Neural cell (in vitro differentiated cells): ENCODE measurements around the gene PCCA. TPM values are rescaled to one million over a fixed set of nuclear protein-coding genes. Genes with fewer than 3 reads are reported as not detected.

Experiments
- H2AFZ ChIP-seq: fragments of 200-600, 300-800 bp; sonication (generic), shearing (Covaris generic); 2 replicates; pipeline ENCODE4 v1.6.0; 2014; ENCODE audit warnings: low read depth, mild to moderate bottlenecking, antibody characterized with exemption, low read length, moderate library complexity
- H3F3A ChIP-seq: fragments of 200-600 bp; shearing (Covaris generic); 2 replicates; pipeline ENCODE4 v1.6.1; 2016; ENCODE audit warnings: mild to moderate bottlenecking, moderate library complexity, mixed read lengths, antibody characterized with exemption, low read length; ENCODE audit not compliant: insufficient read depth, poor library complexity, severe bottlenecking
- H3K27ac ChIP-seq: fragments of 200-600, 300-800 bp; sonication (generic), shearing (Covaris generic); 2 replicates; pipeline ENCODE4 v1.5.1; 2014; ENCODE audit warnings: mild to moderate bottlenecking, low read length, moderate library complexity
- H3K27me3 ChIP-seq: fragments of 300-800, 200-600 bp; sonication (generic), shearing (Covaris generic); 2 replicates; pipeline ENCODE4 v1.6.0; 2014; ENCODE audit warnings: mild to moderate bottlenecking, low read depth, low read length, moderate library complexity; ENCODE audit not compliant: insufficient read depth
- H3K36me3 ChIP-seq: fragments of 300-800, 200-600 bp; sonication (generic), shearing (Covaris generic); 2 replicates; pipeline ENCODE4 v1.5.1; 2014; ENCODE audit warnings: mild to moderate bottlenecking, antibody characterized with exemption, low read length, moderate library complexity; ENCODE audit not compliant: insufficient read depth
- H3K4me2 ChIP-seq: fragments of 300-800, 200-600 bp; sonication (generic), shearing (Covaris generic); 2 replicates; pipeline ENCODE4 v1.6.0; 2014; ENCODE audit warnings: mild to moderate bottlenecking, low read length
- H3K4me3 ChIP-seq: fragments of 300-800, 200-600 bp; sonication (generic), shearing (Covaris generic); 2 replicates; pipeline ENCODE4 v1.5.1; 2014; ENCODE audit warnings: mild to moderate bottlenecking, low read length, moderate library complexity
- H3K79me2 ChIP-seq: fragments of 200-600 bp; shearing (Covaris generic); replicated peaks from 2 replicates; pipeline ENCODE4 v1.6.0; 2014; ENCODE audit warnings: mild to moderate bottlenecking, low read length, moderate library complexity; ENCODE audit not compliant: insufficient read depth
- H3K9ac ChIP-seq: fragments of 300-800, 200-600 bp; sonication (generic), shearing (Covaris generic); 2 replicates; pipeline ENCODE4 v1.6.1; 2016; ENCODE audit warnings: mild to moderate bottlenecking, low read length, mixed read lengths
- H3K9me2 ChIP-seq: fragments of 200-600 bp; shearing (Covaris generic); 2 replicates; pipeline ENCODE4 v1.6.1; 2016; ENCODE audit warnings: mild to moderate bottlenecking, low read length, mixed read lengths; ENCODE audit not compliant: insufficient read depth
- H3K9me3 ChIP-seq: fragments of 200-600, 300-800 bp; sonication (generic), shearing (Covaris generic); 2 replicates; pipeline ENCODE4 v1.6.1; 2016; ENCODE audit warnings: mild to moderate bottlenecking, mixed run types, low read length, moderate library complexity, mixed read lengths
- H4K20me1 ChIP-seq: fragments of 200-600 bp; shearing (Covaris generic); 2 replicates; pipeline ENCODE4 v1.6.1; 2016; ENCODE audit warnings: mild to moderate bottlenecking, mixed run types; ENCODE audit not compliant: insufficient read depth
- EP300 ChIP-seq: fragments of 450-650 bp; conservative IDR thresholded peaks from 2 replicates; pipeline ENCODE4 v1.6.1; 2014; ENCODE audit warnings: antibody characterized with exemption, mild to moderate bottlenecking, moderate library complexity; ENCODE audit not compliant: poor library complexity, severe bottlenecking
- EZH2 ChIP-seq: fragments of 200-600, 300-800 bp; shearing (Covaris generic), sonication (generic); IDR thresholded peaks from 2 replicates; pipeline ENCODE4 v1.6.1; 2014; ENCODE audit warnings: antibody characterized with exemption, low read length, borderline replicate concordance, mild to moderate bottlenecking; ENCODE audit not compliant: insufficient read depth, poor library complexity, severe bottlenecking
- MXI1 ChIP-seq: fragments of 450-650 bp; conservative IDR thresholded peaks from 2 replicates; pipeline ENCODE4 v1.6.1; 2014; ENCODE audit warnings: antibody characterized with exemption, mild to moderate bottlenecking; ENCODE audit not compliant: poor library complexity, severe bottlenecking
- POLR2AphosphoS5 ChIP-seq: IDR thresholded peaks from 2 replicates; pipeline ENCODE4 v1.6.1; 2012
- RAD21 ChIP-seq: fragments of 450-650 bp; conservative IDR thresholded peaks from 2 replicates; pipeline ENCODE4 v1.6.1; 2014; ENCODE audit warnings: antibody characterized with exemption, mild to moderate bottlenecking, moderate library complexity
- SMC3 ChIP-seq: fragments of 450-650 bp; conservative IDR thresholded peaks from 2 replicates; pipeline ENCODE4 v1.6.1; 2014; ENCODE audit warnings: antibody characterized with exemption, mild to moderate bottlenecking, moderate library complexity; ENCODE audit not compliant: poor library complexity
- TAF1 ChIP-seq: IDR thresholded peaks from 2 replicates; pipeline ENCODE4 v1.6.1; 2012; ENCODE audit warnings: low read depth
- polyA plus RNA-seq: library from polyadenylated mRNA; depleted of rRNA; stranded (reverse); fragments of >200 nt; gene quantifications from 2 replicates; pipeline ENCODE4 v1.2.3, GENCODE V29; 2014
- TF ChIP-seq, protein P1 (sequence below): fragments of 450-650 bp; IDR thresholded peaks from 2 replicates; pipeline ENCODE4 v1.5.1; 2014; ENCODE audit warnings: antibody characterized with exemption, mild to moderate bottlenecking, moderate library complexity; ENCODE audit not compliant: poor library complexity, severe bottlenecking
- TF ChIP-seq, protein P2 (sequence below): IDR thresholded peaks from 2 replicates; pipeline ENCODE4 v1.6.1; 2012; ENCODE audit warnings: borderline replicate concordance

The PCCA gene
- polyA plus RNA-seq, 1 donor from 2014 or later: 17.0 TPM

DNA sequence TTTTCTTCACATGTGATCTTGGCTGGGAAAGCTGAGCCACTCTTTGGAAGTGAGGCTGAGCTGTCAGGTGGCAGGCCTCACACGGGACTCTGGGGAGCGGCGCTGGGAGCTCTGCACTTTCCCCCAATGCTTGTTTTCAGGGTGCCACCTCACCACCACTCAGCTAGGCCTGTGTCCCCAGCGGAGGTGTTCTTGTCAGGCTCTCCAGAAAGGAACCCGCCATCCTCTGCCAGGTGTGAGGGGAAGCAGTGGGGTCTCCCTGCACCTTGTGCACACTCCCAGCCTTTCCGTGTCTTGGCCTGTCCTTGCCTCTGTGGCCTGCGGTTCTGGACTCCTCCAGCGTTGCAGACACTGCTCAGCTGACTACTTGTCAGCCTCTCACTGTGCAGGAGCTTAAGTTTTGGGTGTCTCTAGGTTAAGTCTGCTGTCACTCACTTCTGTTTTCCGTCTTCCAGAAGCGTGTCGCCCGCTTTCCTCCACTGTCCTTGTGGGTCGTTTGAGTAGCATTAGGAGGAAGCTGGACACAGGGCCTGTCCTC, 447.8 kb downstream of the PCCA start:
- H3K4me2 ChIP-seq: no peak overlapping the region
- no peaks in the 10 kb centered on the region for H3K36me3 ChIP-seq
- H3K79me2 ChIP-seq: no peaks in the 10 kb centered on the region
- no peaks in the 10 kb centered on the region for H4K20me1 ChIP-seq
- H3K27ac ChIP-seq: no peak overlapping the region
- TF ChIP-seq, protein P1, sequence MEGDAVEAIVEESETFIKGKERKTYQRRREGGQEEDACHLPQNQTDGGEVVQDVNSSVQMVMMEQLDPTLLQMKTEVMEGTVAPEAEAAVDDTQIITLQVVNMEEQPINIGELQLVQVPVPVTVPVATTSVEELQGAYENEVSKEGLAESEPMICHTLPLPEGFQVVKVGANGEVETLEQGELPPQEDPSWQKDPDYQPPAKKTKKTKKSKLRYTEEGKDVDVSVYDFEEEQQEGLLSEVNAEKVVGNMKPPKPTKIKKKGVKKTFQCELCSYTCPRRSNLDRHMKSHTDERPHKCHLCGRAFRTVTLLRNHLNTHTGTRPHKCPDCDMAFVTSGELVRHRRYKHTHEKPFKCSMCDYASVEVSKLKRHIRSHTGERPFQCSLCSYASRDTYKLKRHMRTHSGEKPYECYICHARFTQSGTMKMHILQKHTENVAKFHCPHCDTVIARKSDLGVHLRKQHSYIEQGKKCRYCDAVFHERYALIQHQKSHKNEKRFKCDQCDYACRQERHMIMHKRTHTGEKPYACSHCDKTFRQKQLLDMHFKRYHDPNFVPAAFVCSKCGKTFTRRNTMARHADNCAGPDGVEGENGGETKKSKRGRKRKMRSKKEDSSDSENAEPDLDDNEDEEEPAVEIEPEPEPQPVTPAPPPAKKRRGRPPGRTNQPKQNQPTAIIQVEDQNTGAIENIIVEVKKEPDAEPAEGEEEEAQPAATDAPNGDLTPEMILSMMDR: no peak
- TF ChIP-seq, protein P2, sequence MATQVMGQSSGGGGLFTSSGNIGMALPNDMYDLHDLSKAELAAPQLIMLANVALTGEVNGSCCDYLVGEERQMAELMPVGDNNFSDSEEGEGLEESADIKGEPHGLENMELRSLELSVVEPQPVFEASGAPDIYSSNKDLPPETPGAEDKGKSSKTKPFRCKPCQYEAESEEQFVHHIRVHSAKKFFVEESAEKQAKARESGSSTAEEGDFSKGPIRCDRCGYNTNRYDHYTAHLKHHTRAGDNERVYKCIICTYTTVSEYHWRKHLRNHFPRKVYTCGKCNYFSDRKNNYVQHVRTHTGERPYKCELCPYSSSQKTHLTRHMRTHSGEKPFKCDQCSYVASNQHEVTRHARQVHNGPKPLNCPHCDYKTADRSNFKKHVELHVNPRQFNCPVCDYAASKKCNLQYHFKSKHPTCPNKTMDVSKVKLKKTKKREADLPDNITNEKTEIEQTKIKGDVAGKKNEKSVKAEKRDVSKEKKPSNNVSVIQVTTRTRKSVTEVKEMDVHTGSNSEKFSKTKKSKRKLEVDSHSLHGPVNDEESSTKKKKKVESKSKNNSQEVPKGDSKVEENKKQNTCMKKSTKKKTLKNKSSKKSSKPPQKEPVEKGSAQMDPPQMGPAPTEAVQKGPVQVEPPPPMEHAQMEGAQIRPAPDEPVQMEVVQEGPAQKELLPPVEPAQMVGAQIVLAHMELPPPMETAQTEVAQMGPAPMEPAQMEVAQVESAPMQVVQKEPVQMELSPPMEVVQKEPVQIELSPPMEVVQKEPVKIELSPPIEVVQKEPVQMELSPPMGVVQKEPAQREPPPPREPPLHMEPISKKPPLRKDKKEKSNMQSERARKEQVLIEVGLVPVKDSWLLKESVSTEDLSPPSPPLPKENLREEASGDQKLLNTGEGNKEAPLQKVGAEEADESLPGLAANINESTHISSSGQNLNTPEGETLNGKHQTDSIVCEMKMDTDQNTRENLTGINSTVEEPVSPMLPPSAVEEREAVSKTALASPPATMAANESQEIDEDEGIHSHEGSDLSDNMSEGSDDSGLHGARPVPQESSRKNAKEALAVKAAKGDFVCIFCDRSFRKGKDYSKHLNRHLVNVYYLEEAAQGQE: no peak
- TF ChIP-seq RAD21: no peak
- no peak for TF ChIP-seq TAF1
- no peak for TF ChIP-seq MXI1
- no peak for TF ChIP-seq EP300
- no peak for TF ChIP-seq POLR2AphosphoS5
- TF ChIP-seq EZH2: no peak
- TF ChIP-seq SMC3: no peak
- no peak overlapping the region for H3K9ac ChIP-seq
- no peaks in the 10 kb centered on the region for H3K27me3 ChIP-seq
- H3K4me3 ChIP-seq: no peak overlapping the region
- H3K9me2 ChIP-seq: no peaks in the 10 kb centered on the region
- no peak overlapping the region for H2AFZ ChIP-seq
- no peaks in the 10 kb centered on the region for H3F3A ChIP-seq
- H3K9me3 ChIP-seq: no peaks in the 10 kb centered on the region

DNA sequence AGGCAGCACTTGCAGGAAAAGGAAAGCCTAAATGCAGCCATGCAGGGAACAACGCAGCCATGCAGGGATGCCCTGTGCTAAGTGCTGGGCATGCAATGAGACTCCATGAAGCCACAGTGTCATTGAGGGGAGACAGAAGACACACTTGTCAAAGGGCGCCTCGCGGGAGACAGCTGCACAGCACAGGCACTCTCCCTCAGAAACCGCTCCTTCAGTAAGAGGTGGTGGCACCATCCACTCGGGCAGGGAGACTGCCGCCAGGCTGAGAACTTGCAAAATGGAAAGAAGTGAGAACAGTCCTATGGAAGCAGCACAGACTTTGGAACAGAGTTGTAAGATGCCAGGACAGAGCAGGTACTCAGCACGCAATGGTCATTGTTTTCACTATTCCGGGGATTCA, 448.6 kb downstream of the PCCA start:
- no peaks in the 10 kb centered on the region for H3K79me2 ChIP-seq
- no peaks in the 10 kb centered on the region for H3K9me3 ChIP-seq
- no peaks in the 10 kb centered on the region for H3K9me2 ChIP-seq
- no peak overlapping the region for H2AFZ ChIP-seq
- no peak overlapping the region for H3K27ac ChIP-seq
- TF ChIP-seq RAD21: no peak
- TF ChIP-seq, protein P1: no peak
- no peak for TF ChIP-seq SMC3
- TF ChIP-seq POLR2AphosphoS5: no peak
- TF ChIP-seq EZH2: no peak
- TF ChIP-seq, protein P2: no peak
- TF ChIP-seq MXI1: no peak
- no peak for TF ChIP-seq TAF1
- no peak for TF ChIP-seq EP300
- H4K20me1 ChIP-seq: no peaks in the 10 kb centered on the region
- H3F3A ChIP-seq: no peaks in the 10 kb centered on the region
- H3K36me3 ChIP-seq: no peaks in the 10 kb centered on the region
- H3K27me3 ChIP-seq: no peaks in the 10 kb centered on the region
- no peak overlapping the region for H3K4me2 ChIP-seq
- no peak overlapping the region for H3K9ac ChIP-seq
- H3K4me3 ChIP-seq: no peak overlapping the region
